Activated CD8-positive, alpha-beta memory T cell treated with anti-CD3 and anti-CD28 coated beads for 24 hours (primary cell): ENCODE results near the gene MEG3.

Experiments used
- DNase-seq: peaks from one replicate; pipeline ENCODE4 v3.0.0-alpha.2; 2020

The MEG3 gene

DNA sequence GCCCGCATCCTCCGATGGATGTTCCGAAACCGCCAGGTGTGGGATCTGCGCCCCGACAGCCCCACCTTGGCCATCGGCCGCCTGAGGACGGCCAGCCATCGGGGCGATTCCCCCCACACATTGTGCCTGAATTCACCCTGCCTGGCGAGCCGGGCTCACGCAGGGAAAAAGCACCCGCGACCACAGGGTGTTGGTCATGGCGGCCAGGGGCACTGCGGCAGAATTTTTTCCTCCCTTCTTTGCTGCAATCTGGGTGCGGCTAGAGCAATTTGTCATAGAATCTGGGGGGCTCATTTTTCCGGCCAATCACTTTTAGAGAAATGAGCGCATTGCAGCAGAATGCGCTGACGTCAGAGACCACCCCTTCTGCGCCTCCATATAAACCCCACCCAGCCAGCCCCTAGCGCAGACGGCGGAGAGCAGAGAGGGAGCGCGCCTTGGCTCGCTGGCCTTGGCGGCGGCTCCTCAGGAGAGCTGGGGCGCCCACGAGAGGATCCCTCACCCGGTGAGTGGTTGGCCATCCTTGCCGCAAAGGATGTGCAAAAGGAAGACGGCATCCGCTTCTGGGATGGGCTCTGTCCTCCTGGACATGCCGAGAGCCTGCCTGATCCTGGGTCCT, at the start of gene MEG3:
Gene MEG3 (plus strand): TSS at position 406 of the 619 bp plus-strand sequence.
- DNase-seq = no peak

GRCh38 chr14:100776681-100777365, 49.1 kb upstream of the MEG3 start:
- peak; percentile 44 for DNase-seq

DNA sequence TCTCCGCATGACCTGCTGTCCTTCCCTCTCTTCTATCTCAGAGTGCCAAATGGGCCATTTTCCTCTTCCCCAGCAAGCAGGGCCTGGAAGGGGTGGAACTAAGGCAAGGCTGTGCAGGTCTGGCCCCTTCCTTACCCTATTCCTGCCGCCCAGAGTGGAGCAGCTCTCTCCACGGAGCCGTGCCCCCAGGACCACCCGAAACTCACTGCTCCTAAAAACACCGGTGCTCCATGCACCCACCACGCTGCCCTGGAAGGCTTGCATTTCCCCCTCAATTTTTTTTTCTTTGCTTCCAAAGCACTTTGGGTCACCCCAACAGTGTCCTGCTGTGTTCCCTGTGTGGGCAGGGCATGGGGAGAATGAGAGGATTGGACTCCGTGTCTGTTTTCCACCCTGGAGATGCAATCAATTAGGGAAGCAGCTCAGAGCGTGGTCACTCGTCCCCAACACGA, 48.5 kb upstream of the MEG3 start:
- DNase-seq = peak; percentile 9

- DNase-seq = peak; percentile 9
Measured at GRCh38 chr14:100777818-100778525, 47.9 kb upstream of the MEG3 start.

DNA sequence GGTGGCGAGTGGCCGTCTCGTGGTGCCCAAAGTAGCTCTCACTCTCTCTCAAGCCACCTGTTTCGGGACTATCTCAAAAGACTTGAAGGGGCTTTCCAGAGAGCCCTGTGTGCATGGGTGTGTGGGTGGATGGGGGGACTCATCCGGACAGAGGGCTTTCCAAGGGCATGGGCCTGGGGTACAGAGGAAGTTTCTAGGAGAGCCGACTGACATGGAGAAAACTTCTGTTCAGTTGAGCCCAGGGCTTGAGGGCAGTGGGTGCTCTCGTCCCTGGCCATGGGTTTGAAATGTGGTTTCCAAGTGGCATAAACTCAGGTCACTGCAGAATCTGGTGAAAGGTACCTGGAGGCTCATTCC, 47.4 kb upstream of the MEG3 start:
- peak; percentile 48 for DNase-seq

- DNase-seq = no peak
Measured at GRCh38 chr14:100778951-100779690, 46.8 kb upstream of the MEG3 start.

DNA sequence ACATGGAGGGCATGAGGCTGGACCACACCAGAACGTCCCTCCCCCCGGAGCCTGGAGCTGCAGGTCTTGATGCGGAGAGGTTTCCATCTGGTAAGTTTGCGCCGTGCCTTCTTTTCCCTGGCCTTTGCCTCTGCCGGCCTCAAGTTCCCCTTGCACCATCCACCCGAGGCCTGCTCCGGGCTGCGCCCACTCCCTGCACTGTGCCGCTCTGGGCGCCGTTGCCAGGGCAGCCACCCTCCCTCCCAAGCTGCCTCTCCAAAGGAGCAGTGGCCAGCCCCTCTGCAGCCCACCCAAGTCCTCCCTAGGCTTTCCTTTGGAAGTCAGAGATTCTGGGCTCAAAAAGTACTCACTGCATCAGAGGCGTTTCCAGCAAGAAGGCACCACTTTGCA, 46.2 kb upstream of the MEG3 start:
- DNase-seq = peak; percentile 43

- no peak for DNase-seq
Measured at GRCh38 chr14:100780246-100780645, 45.7 kb upstream of the MEG3 start.

DNA sequence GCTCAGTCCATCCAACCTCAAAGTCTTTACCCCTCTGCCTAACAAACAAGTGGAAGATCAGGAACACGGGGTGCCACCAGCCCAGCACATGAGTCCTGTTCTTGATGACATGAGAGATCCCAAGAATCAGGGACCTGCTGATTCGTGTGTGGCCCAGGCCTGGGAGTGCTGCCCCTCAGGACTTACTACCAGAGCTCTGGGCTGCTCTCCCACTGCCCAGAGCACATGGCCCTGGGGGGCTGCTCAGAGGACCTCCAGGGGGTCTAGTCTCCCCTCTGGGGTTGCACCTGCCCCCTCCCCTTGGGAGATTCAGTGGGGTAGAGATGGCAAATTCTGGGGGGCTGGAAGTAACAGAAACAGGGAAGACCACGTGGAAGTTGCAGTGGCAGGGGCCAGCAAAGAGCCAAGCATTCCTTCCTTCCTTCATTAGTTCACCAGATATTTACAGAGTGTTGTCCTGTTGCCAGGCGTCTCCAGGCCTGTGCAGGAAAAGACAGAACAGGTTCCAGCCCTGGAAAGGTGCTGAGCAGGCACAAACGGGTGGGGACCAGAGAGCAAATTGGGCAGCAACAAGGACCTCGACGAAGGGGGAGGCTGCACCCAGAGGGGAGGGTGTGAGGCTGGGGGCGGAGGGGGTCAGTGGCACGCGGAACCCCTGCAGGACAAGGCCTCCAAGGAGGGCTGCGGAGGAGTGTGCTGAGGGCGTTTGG, 45.1 kb upstream of the MEG3 start:
- no peak for DNase-seq

DNA sequence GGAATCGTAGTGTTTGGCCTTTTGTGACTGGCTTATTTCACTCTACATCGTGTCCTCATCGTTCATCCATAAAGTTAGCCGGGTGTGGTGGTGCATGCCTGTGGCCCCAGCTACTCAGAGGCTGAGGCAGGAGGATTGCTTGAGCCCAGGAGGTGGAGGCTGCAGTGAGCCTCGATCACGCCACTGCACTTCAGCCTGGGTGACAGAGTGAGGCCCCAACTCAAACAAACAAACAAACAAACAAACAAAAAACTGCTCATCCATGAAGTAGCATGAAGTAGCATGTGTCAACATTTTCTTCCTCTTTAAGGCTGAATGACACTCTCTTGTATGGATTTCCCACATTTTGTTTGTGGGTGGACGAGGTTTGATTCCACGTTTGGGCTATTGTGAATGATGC, 44.0 kb upstream of the MEG3 start:
- DNase-seq = no peak

GRCh38 chr14:100782516-100783320, 43.2 kb upstream of the MEG3 start:
- no peak for DNase-seq

DNA sequence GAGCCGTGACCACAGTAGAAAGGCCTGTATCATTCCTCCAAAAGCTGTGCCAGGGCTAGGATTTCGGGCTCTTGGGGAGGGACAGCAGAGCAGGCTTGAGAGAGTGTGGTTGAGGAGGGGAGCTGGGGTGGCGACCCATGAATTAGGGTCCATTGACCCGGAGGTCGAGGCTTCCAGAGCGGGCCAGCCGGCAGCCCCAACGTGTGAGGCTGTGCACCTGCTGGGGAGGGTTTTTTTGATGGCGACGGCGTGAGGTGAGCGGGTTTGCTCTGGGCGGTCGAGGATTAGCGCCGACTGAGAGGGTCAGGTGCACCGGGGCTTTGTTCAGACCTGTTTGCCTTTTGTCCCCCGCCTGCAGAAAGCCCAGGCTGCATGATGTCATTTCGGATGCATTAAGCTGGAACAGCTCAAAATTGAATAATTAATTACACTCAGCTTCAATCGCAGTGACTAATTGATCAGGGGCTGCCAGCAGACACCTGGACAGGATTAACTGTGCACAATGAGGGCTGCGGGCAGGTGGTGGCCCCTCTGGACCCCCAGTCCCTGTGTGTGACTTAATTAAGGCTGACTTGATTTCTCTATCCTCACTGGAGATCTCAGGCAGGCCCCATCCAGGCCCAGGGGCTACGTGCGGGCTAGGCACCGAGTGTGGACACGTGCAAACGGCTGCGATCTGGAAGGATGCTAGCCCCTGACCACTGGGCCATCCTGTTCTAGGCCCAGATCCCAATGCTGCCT, 42.1 kb upstream of the MEG3 start:
- DNase-seq = no peak

- no peak for DNase-seq
Measured at GRCh38 chr14:100784523-100785337, 41.2 kb upstream of the MEG3 start.

DNA sequence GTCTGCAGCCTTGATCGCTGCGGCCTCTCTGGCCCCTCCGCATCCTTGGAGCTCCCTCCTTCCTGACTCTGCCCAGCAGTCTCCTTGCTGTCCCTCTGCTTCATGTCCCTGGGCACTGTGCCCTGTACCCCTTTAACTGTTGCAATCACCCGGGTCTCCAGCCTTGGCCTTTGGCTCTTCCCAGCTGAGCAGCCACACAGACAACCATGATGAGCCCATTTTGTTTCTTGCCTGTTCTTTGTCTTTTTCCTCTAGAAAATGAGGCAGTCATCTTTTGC, 40.6 kb upstream of the MEG3 start:
- no peak for DNase-seq

DNA sequence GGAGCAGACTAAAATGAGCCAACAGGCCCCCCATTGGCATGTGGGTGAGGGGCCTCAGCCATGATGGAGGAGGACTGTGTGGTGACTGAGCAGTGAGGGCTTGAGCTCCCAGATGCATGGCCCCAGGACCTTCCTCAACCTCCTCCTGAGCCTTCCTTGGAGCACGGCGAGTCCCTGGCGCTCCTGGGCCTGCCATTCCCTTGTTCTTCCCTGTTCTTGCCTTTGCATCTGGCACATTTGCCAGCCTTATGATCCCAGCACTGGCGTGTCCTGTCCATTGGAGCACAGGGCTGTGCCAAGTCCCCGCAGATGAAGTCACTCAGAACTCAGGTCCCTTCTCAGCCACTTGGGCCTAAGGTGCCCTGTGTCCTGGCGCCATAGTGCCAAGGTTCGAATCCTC, 40.3 kb upstream of the MEG3 start:
- DNase-seq = no peak

DNA sequence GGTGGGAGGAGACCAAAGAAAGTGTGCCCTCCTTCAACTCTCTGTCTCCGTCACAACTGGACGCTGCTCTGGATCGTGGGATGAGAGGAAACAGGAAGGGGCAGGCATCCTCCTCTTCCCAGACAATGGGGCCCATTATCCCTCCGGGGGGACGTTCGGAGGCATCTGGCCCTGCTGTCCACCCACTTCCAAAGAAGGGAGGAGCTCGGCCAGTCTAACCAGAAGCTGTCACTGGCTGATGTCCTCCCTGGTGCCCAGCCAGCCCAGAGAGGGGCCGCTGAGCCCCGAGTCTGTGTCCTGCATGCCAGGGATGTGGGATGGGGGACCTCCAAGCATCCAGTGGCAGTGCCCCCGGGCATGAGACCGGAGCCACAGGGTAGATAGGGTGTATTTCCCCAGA, 39.8 kb upstream of the MEG3 start:
- no peak for DNase-seq

GRCh38 chr14:100786576-100787219, 39.2 kb upstream of the MEG3 start:
- no peak for DNase-seq

DNA sequence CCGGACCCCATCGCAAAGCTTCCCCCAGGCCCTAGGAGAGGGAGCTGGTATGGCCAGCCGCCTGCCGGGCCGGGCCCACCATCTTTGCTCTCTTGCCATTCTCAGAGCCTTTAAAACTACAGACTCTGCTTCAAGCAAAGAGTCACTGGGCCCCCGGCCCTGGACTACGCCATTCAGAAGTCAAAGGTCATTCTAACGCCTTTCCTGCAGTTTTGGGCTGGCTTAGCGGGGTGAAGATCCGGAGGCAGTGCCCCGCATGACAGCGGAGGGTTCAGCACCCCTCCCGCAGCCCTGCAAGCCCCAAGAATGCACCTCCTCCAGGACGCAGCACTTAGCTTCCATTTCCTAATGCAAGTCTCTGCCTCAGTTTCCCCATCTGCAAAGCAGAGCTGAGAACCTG, 38.3 kb upstream of the MEG3 start:
- no peak for DNase-seq

DNA sequence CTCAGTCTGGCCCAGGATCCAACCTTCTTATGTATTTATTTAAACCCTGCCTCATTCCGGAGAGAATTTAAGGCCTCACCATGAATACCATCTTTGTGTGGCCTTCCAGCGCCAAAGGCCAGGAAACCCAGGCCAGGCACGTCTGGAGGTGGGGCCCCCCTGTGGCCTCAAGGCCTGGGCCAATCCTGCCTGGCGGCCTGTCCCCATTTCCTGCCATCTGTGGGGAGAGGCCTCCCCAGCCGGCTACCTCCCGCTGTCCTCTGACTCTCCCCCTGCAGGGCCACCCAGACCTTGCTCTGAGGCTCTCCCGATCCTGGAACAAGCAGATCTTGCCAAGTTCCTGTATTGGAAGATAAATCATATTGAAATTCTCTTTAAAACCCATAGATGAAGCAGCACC, 37.4 kb upstream of the MEG3 start:
- no peak for DNase-seq

DNA sequence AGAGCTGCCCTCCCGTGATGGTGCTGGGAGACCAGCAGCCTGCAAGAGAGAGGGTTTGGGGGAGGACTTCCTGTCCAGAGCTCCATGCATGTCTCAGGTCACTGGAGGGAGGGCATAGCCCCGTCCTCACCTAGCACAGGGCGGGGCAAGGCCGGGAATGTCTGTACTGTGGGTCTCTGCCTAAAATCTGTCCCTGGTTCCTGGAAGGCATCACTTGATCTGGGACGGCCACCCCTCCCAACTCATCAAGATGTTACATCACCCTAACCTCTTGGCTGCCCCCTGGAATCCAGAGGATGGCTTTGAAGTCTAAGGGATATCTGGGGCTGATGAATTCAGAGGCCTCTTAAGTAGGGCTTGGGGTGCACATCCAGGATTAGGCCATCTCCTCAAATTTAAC, 37.0 kb upstream of the MEG3 start:
- DNase-seq = no peak
